ENCODE measurements around the gene EIF4B. TPM values are rescaled to one million over a fixed set of nuclear protein-coding genes. Genes with fewer than 3 reads are reported as not detected.
"Not testable (repeated sequence)": the region's sequence is repeated elsewhere in the genome, so short reads cannot be mapped to it uniquely, and the experiment has no call there.

EIF4B gene
- total RNA-seq, 2 experiments from 2014 or later, result 385 to 474 TPM

DNA sequence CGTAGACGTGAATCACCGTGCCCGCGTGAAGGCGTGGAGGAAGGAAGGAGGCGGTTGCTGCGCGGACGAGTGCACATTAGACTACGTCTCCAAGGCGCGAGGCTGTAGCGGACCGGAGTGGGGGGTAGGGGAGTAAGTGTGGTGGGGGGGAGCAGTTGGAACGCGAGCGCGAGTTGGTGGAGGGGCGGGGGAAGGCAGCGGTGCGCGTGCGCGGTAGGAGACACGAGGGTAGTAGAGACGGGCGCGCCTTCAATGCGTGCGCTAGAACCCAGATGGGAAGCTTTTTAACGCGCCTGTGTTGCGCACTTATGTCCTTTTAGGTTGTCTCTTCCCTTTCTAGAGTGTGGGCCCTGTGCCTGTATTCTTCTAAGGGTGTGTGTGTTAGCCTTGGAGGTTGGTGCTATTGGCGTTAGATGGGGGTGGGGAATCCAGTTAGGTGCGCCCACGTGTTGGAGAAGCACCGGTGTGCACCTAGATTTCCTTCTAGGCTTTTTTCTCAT lies 604 bp downstream of the EIF4B start:
- Mint-ChIP-seq H3K27ac (peak overlapping the region; percentile 96), H3K4me3 (peak overlapping the region; percentile 98), H3K36me3 (ENCODE audit: low read depth) (peaks cover 29% of the 10 kb centered on the region), H3K4me1 (peaks cover 56% of the 10 kb centered on the region), H3K9me3 (peaks cover 2% of the 10 kb centered on the region), H3K27me3 (no peaks in the 10 kb centered on the region)
- POLR2A ChIA-PET, result interaction anchor here (0.6 kb wide), 1 partner anchor 20 kb away, joined by 7 read pairs; no protein-coding TSS in a partner anchor
- peak; percentile 80 for DNase-seq
- CTCF ChIA-PET, result interaction anchor here (0.6 to 1.5 kb wide), 3 partner anchors 41 to 211 kb away, joined by 3 to 5 read pairs (median 3); no protein-coding TSS in a partner anchor

DNA sequence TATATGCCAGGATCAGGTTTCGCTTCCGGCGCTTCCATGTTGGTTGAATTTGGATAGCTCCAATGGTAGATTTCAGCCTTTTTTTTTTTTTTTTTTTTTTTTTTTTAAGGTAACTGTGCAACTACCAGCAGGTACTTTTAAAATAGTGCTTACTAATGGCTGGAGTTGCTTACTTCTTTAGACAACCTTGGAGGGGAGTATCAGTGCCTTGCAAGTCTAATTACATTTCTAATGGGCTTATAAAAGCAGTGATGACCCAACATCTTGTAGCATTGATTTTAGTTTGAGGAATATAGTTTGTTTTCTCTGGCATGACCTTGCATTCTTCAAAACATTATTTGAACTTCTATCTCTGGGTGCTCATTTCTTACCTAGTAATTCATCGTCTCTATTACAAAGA lies 1.1 kb downstream of the EIF4B start:
- H3K27me3 Mint-ChIP-seq, result no peaks in the 10 kb centered on the region
- POLR2A ChIA-PET, result no interaction called here
- H3K4me3 Mint-ChIP-seq, result peak overlapping the region; percentile 98
- H3K36me3 Mint-ChIP-seq (ENCODE audit: low read depth), result peaks cover 31% of the 10 kb centered on the region
- H3K9me3 Mint-ChIP-seq, result peaks cover 2% of the 10 kb centered on the region
- peak overlapping the region; percentile 96 for H3K27ac Mint-ChIP-seq
- CTCF ChIA-PET, result interaction anchor here (0.6 to 1.5 kb wide), 2 partner anchors 41 to 211 kb away, joined by 3 to 5 read pairs; no protein-coding TSS in a partner anchor
- peaks cover 58% of the 10 kb centered on the region for H3K4me1 Mint-ChIP-seq
- DNase-seq, result no peak

DNA sequence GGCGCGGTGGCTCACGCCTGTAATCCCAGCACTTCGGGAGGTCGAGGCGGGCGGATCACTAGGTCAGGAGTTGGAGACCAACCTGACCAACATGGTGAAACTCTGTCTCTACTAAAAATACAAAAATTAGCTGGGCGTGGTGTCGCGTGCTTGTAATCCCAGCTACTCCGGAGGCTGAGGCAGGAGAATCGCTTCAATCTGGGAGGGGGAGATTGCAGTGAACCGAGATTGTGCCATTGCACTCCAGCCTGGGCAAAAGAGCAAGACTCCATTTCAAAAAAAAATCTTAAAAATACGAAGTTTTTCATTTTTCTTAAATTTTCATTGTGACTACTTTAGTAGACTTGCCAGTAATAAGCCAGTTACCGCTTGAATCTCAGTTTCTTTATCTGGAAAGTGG lies 2.5 kb downstream of the EIF4B start:
- POLR2A ChIA-PET, H3K9me3 Mint-ChIP-seq, CTCF ChIA-PET, H3K27me3 Mint-ChIP-seq, DNase-seq: not testable (repeated sequence)
- H3K36me3 Mint-ChIP-seq (ENCODE audit: low read depth), result peaks cover 36% of the 10 kb centered on the region
- peak overlapping the region; percentile 98 for H3K4me3 Mint-ChIP-seq
- H3K27ac Mint-ChIP-seq, result peak overlapping the region; percentile 9
- peaks cover 63% of the 10 kb centered on the region for H3K4me1 Mint-ChIP-seq

DNA sequence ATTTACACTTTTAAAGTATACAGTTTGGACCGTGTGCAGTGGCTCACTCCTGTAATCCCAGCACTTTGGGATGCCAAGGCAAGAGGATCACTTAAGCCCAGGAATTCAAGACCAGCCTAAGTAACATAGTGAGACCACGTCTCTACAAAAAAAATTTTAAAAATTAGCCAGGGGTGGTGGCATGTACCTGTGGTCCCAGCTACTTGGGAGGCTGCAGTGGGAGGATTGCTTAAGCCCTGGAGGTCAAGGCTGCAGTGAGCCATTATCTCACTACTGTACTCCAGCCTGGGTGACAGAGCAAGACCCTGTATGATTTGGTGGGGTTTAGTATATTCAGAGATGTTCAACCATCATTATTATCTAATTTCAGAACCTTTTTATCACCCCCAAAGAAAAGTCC lies 4.7 kb downstream of the EIF4B start:
- Mint-ChIP-seq H3K9me3 (no peaks in the 10 kb centered on the region), H3K36me3 (ENCODE audit: low read depth) (peaks cover 38% of the 10 kb centered on the region), H3K27me3 (no peaks in the 10 kb centered on the region), H3K27ac (no peak overlapping the region), H3K4me1 (peaks cover 60% of the 10 kb centered on the region), H3K4me3 (no peak overlapping the region)
- POLR2A ChIA-PET, result no interaction called here
- CTCF ChIA-PET, result interaction anchor here (1.5 kb wide), 1 partner anchor 20 kb away, joined by 5 read pairs; no protein-coding TSS in a partner anchor
- no peak for DNase-seq

DNA sequence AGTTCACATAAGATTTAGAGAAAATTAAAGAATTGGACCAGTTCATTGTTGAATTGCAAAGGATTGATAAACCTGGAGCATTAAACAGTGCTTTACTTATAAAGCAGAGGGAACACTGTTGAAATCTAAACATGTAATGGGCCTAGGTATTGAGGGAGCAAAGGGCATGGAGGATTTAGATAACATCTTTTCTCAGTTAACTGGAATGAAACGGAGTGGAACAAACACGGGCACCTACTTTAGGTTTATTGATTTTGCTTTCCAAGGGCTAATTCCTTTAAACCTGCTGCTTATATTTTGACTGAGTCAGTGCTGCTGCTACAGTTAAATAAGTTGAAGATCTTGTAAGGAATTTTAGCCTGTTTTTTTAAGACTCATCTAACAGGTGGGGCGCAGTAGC lies 5.6 kb downstream of the EIF4B start:
- H3K4me1 Mint-ChIP-seq, result peaks cover 58% of the 10 kb centered on the region
- no peaks in the 10 kb centered on the region for H3K9me3 Mint-ChIP-seq
- H3K27ac Mint-ChIP-seq, result no peak overlapping the region
- peaks cover 47% of the 10 kb centered on the region for H3K36me3 Mint-ChIP-seq (ENCODE audit: low read depth)
- CTCF ChIA-PET, result no interaction called here
- DNase-seq, result no peak
- POLR2A ChIA-PET, result no interaction called here
- H3K4me3 Mint-ChIP-seq, result no peak overlapping the region
- no peaks in the 10 kb centered on the region for H3K27me3 Mint-ChIP-seq

DNA sequence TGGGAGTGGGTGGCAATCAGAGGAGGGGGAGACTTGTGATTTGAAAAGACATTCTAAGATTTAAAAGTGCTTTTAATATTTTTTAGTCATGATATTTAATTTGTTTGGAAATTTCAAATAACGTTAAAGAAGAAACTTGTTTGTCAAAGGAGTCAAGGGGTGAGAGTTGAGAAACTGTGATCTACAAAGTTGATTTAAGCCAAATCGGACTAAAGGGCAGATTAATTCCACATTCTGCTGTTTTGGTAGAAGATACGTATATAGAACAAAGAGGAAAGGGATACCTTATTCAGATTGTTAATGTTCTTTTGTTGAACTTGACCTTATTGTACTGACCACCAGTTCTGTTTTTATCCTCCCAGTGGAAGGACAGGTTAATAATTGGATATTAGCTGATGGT lies 6.7 kb downstream of the EIF4B start:
- H3K4me1 Mint-ChIP-seq, result peaks cover 50% of the 10 kb centered on the region
- H3K36me3 Mint-ChIP-seq (ENCODE audit: low read depth), result peaks cover 50% of the 10 kb centered on the region
- DNase-seq, result no peak
- H3K27ac Mint-ChIP-seq, result no peak overlapping the region
- no peak overlapping the region for H3K4me3 Mint-ChIP-seq
- ChIA-PET CTCF (no interaction called here), POLR2A (no interaction called here)
- no peaks in the 10 kb centered on the region for H3K9me3 Mint-ChIP-seq
- H3K27me3 Mint-ChIP-seq, result no peaks in the 10 kb centered on the region

DNA sequence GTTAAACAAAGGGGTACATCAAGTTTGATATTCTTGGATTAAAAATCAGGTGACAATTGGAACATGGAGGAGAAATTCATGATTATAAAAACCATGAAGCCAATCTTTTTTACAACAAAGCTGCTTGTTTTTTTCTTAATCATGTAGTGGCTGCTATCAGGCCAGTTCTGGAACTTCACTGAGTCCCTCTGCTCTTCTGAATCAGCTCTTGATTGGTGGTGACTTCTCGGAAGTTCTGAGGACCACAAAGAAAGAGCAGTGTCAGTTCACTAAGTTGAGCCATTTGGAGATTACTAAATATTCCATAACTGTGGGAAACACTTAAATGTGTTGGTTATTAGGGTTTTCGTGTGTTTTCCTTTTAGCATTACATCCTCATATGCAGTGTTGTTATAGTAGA lies 8.5 kb downstream of the EIF4B start:
- Mint-ChIP-seq H3K4me3 (no peak overlapping the region), H3K27me3 (no peaks in the 10 kb centered on the region), H3K4me1 (peaks cover 35% of the 10 kb centered on the region), H3K36me3 (ENCODE audit: low read depth) (peaks cover 54% of the 10 kb centered on the region), H3K9me3 (no peaks in the 10 kb centered on the region), H3K27ac (no peak overlapping the region)
- POLR2A ChIA-PET, result no interaction called here
- CTCF ChIA-PET, result interaction anchor here (0.7 kb wide), 2 partner anchors 31 to 338 kb away, joined by 3 to 4 read pairs; no protein-coding TSS in a partner anchor
- DNase-seq, result no peak

DNA sequence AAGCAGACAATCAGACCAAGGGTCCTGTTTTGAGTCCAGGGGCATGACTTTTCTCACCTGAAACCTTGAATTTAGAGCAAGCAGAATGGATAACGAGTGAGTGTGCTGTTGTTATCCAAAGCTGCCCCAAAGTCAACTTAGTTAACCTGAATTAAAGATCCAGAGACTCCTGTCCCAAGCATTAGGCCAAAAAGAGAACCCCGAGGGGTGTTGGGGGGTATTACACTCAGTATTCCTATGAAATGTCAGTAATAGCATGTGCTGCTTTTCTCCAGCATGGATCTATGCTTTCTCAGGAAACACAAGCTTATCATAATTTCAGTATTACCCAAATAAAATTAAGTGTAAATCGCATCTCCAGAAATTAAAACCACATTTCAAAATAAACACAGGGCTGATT lies 19.0 kb downstream of the EIF4B start:
- POLR2A ChIA-PET, result no interaction called here
- H3K4me3 Mint-ChIP-seq, result no peak overlapping the region
- CTCF ChIA-PET, result interaction anchor here (1.5 to 2.4 kb wide), 3 partner anchors 15 to 28 kb away, joined by 3 to 8 read pairs (median 7); no protein-coding TSS in a partner anchor
- H3K27ac Mint-ChIP-seq, result no peak overlapping the region
- no peak for DNase-seq
- peaks cover 2% of the 10 kb centered on the region for H3K4me1 Mint-ChIP-seq
- no peaks in the 10 kb centered on the region for H3K27me3 Mint-ChIP-seq
- H3K9me3 Mint-ChIP-seq, result no peaks in the 10 kb centered on the region
- H3K36me3 Mint-ChIP-seq (ENCODE audit: low read depth), result peaks cover 58% of the 10 kb centered on the region

DNA sequence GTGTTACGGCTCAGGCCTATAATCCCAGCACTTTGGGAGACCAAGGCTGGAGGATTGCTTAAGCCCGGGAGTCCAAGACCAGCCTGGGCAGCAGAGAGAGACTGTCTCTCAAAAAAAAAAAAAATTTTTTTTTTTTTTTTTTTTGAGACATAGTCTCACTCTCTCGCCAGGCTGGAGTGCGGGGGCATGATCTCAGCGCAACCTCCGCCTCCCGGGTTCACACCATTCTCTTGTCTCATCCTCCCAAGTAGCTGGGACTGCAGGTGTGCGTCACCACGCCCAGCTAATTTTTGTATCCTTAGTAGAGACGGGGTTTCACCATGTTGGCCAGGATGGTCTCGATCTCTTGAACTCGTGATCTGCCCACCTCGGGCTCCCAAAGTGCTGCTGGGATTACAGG lies 20.8 kb downstream of the EIF4B start:
- DNase-seq, H3K4me3 Mint-ChIP-seq, H3K27ac Mint-ChIP-seq, H3K27me3 Mint-ChIP-seq, H3K9me3 Mint-ChIP-seq, POLR2A ChIA-PET, H3K4me1 Mint-ChIP-seq: not testable (repeated sequence)
- H3K36me3 Mint-ChIP-seq (ENCODE audit: low read depth), result peaks cover 58% of the 10 kb centered on the region
- CTCF ChIA-PET, result interaction anchor here (0.9 to 2.4 kb wide), 7 partner anchors 11 to 294 kb away, joined by 3 to 8 read pairs (median 4); partner anchors contain the start of genes AAAS and SOAT2

DNA sequence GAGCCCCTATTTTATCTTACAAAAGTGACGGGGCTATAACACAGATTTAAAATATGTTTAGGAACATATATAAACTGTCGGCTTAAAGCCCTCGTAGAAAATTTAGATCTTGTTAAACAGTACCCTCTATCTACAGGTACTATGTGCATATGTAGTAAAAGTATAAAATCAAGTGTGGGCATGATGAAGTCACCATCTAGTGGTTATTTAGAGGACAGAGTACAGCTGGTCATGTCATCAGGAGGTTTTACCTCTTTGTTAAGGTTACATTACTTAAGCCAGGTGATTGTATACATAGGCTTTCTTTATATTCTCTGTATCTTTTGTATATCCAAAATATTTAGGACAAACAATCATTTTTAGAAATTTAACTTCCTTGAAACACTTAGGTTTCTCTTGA lies 25.4 kb downstream of the EIF4B start:
- DNase-seq, result no peak
- H3K4me1 Mint-ChIP-seq, result peaks cover 10% of the 10 kb centered on the region
- H3K4me3 Mint-ChIP-seq, result no peak overlapping the region
- POLR2A ChIA-PET, result no interaction called here
- no peaks in the 10 kb centered on the region for H3K27me3 Mint-ChIP-seq
- CTCF ChIA-PET, result interaction anchor here (1.2 to 2.1 kb wide), 3 partner anchors 8 to 21 kb away, joined by 3 to 8 read pairs (median 5); no protein-coding TSS in a partner anchor
- H3K9me3 Mint-ChIP-seq, result no peaks in the 10 kb centered on the region
- H3K27ac Mint-ChIP-seq, result no peak overlapping the region
- H3K36me3 Mint-ChIP-seq (ENCODE audit: low read depth), result peaks cover 63% of the 10 kb centered on the region

DNA sequence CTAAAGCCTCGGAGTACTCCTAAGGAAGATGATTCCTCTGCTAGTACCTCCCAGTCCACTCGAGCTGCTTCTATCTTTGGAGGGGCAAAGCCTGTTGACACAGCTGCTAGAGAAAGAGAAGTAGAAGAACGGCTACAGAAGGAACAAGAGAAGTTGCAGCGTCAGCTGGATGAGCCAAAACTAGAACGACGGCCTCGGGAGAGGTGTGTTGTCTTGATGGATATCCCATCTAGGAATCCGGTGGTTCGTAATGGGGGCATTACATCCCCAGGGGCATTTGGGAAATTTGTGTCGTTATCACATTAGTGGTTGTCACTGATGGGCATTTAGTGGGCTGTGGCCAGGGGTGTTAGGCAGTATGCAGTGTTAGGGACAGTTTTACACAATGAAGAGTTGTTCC lies 27.6 kb downstream of the EIF4B start:
- not testable (repeated sequence) for H3K27ac Mint-ChIP-seq

DNA sequence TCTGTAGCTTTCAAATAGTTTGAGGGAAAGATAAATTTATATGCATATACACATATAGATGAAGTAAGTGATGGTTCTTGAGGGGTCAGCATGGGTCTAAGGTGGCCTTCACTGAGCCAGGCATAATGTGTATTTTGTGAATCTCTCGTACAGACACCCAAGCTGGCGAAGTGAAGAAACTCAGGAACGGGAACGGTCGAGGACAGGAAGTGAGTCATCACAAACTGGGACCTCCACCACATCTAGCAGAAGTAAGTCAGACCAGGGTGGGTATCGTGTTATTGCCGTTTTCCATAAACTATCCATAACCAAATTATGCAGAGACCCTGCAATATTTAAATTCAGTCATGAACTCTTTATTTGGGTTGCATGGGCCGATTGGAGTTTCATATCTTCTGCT lies 28.2 kb downstream of the EIF4B start:
- ChIA-PET POLR2A (no interaction called here), CTCF (interaction anchor here (1.1 to 1.8 kb wide), 2 partner anchors 11 to 45 kb away, joined by 4 read pairs; partner anchors contain the start of gene SPRYD3)
- DNase-seq, result no peak
- Mint-ChIP-seq H3K4me3 (no peak overlapping the region), H3K4me1 (peaks cover 31% of the 10 kb centered on the region), H3K27me3 (no peaks in the 10 kb centered on the region), H3K9me3 (no peaks in the 10 kb centered on the region), H3K36me3 (ENCODE audit: low read depth) (peaks cover 66% of the 10 kb centered on the region), H3K27ac (peak overlapping the region; percentile 64)

More for the DNA sequence above, 27.6 kb downstream of the EIF4B start:
- peaks cover 25% of the 10 kb centered on the region for H3K4me1 Mint-ChIP-seq
- CTCF ChIA-PET, result interaction anchor here (1.1 to 1.8 kb wide), 2 partner anchors 11 to 46 kb away, joined by 4 read pairs; partner anchors contain the start of gene SPRYD3
- H3K36me3 Mint-ChIP-seq (ENCODE audit: low read depth), result peaks cover 60% of the 10 kb centered on the region
- H3K9me3 Mint-ChIP-seq, H3K4me3 Mint-ChIP-seq, H3K27me3 Mint-ChIP-seq, DNase-seq, POLR2A ChIA-PET: not testable (repeated sequence)

DNA sequence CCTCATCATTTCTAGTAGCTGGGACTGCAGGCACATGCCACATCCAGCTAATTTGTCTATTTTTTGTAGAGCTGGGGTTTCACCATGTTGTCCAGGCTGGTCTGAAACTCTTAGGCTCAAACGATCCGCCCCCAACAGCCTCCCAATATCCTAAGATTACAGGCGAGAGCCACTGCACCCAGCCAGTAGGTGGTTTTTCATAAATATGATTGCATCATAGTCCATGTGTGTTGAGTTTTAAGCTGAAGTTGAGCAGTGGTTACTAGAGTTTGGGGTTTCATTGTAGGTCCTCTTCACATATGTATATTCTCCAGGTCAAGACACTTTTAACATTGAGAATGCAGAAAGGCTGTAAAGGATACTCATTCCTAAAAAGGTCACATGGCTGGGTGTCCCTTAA lies 30.5 kb downstream of the EIF4B start:
- DNase-seq, result no peak
- no peak overlapping the region for H3K4me3 Mint-ChIP-seq
- H3K36me3 Mint-ChIP-seq (ENCODE audit: low read depth), result peaks cover 67% of the 10 kb centered on the region
- H3K9me3 Mint-ChIP-seq, result no peaks in the 10 kb centered on the region
- POLR2A ChIA-PET, result no interaction called here
- CTCF ChIA-PET, result no interaction called here
- H3K4me1 Mint-ChIP-seq, result peaks cover 34% of the 10 kb centered on the region
- H3K27ac Mint-ChIP-seq, result peak overlapping the region; percentile 38
- no peaks in the 10 kb centered on the region for H3K27me3 Mint-ChIP-seq

DNA sequence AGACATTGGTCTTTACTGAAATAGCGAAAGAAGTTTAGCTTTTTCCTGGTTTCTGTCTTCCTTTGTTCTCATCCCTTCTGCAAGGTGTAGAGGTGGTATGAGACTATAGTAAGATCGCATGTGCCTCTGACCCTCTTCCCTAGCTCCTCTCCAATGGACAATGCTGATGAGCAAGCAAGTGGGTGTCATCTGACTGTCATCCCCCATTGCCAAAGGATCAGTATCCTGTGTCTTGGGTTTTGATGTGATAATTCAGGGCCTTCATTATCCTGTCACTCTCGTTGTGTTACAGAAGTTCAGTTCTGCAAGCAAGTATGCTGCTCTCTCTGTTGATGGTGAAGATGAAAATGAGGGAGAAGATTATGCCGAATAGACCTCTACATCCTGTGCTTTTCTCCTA lies 33.6 kb downstream of the EIF4B start:
- Mint-ChIP-seq H3K4me3 (no peak overlapping the region), H3K9me3 (no peaks in the 10 kb centered on the region), H3K27ac (no peak overlapping the region), H3K27me3 (peaks cover 3% of the 10 kb centered on the region), H3K4me1 (peaks cover 24% of the 10 kb centered on the region), H3K36me3 (ENCODE audit: low read depth) (peaks cover 49% of the 10 kb centered on the region)
- ChIA-PET POLR2A (no interaction called here), CTCF (interaction anchor here (0.9 to 3.0 kb wide), 3 partner anchors 9 to 281 kb away, joined by 3 to 15 read pairs (median 3); partner anchors contain the start of genes AAAS and TNS2)
- no peak for DNase-seq

All from activated CD4-positive, alpha-beta T cell treated with anti-CD3 and anti-CD28 coated beads, Interleukin-2, amount 10 ng/mL, durations not matched to agents 7 days and 5 days (primary cell).